WTC11 (cell line): ENCODE measurements around the gene FOXO3. TPM values are rescaled to one million over a fixed set of nuclear protein-coding genes. Genes with fewer than 3 reads are reported as not detected.

Experiments
- ATF1 ChIP-seq: sonication (generic); formaldehyde crosslinking; IDR thresholded peaks from 2 replicates; pipeline ENCODE4 v1.8.1; 2023; ENCODE audit warnings: mild to moderate bottlenecking, moderate library complexity, missing genetic modification reagents
- CBFB ChIP-seq: sonication (generic); formaldehyde crosslinking; IDR thresholded peaks from 2 replicates; pipeline ENCODE4 v1.8.1; 2022; ENCODE audit warnings: mild to moderate bottlenecking, low read depth, missing genetic modification reagents
- CREB1 ChIP-seq: sonication (generic); formaldehyde crosslinking; IDR thresholded peaks from 2 replicates; pipeline ENCODE4 v1.8.0; 2023; ENCODE audit warnings: mild to moderate bottlenecking, missing genetic modification reagents
- KAT7 ChIP-seq: sonication (generic); formaldehyde crosslinking; IDR thresholded peaks from 2 replicates; pipeline ENCODE4 v1.8.1; 2023; ENCODE audit warnings: missing genetic modification reagents, mild to moderate bottlenecking, borderline replicate concordance
- NR1H2 ChIP-seq: sonication (generic); formaldehyde crosslinking; IDR thresholded peaks from 2 replicates; pipeline ENCODE4 v1.9.0; 2021; ENCODE audit warnings: mild to moderate bottlenecking, moderate library complexity, missing genetic modification reagents
- RORB ChIP-seq: fragments of 250-450 bp; sonication (Bioruptor Pico); IDR thresholded peaks from 2 replicates; pipeline ENCODE4 v1.9.0; 2021; ENCODE audit warnings: mild to moderate bottlenecking
- SMAD3 ChIP-seq: sonication (generic); formaldehyde crosslinking; IDR thresholded peaks from 2 replicates; pipeline ENCODE4 v1.8.0; 2022; ENCODE audit warnings: missing genetic modification reagents, mild to moderate bottlenecking, borderline replicate concordance
- ZNF396 ChIP-seq: fragments of 250-450 bp; sonication (Bioruptor Pico); IDR thresholded peaks from 2 replicates; pipeline ENCODE4 v1.8.0; 2021; ENCODE audit warnings: mild to moderate bottlenecking, moderate library complexity, borderline replicate concordance
- total RNA-seq: library from RNA; stranded (reverse); gene quantifications from 3 replicates; pipeline ENCODE4 v1.2.3, GENCODE V29; 2021
- TF ChIP-seq, protein P1 (sequence below): sonication (generic); formaldehyde crosslinking; IDR thresholded peaks from 2 replicates; pipeline ENCODE4 v1.8.0; 2022; ENCODE audit warnings: missing genetic modification reagents
- TF ChIP-seq, protein P2 (sequence below): sonication (generic); formaldehyde crosslinking; IDR thresholded peaks from 2 replicates; pipeline ENCODE4 v1.8.0; 2023; ENCODE audit warnings: mild to moderate bottlenecking, missing genetic modification reagents
- TF ChIP-seq, protein P3 (sequence below): fragments of 250-450 bp; sonication (Bioruptor Pico); IDR thresholded peaks from 2 replicates; pipeline ENCODE4 v1.9.0; 2021; ENCODE audit warnings: mild to moderate bottlenecking
- TF ChIP-seq, protein P4 (sequence below): sonication (generic); formaldehyde crosslinking; IDR thresholded peaks from 2 replicates; pipeline ENCODE4 v1.8.0; 2023; ENCODE audit warnings: missing genetic modification reagents, mild to moderate bottlenecking, borderline replicate concordance

FOXO3 gene
- total RNA-seq, 1 experiment from 2014 or later: 15.6 TPM

DNA sequence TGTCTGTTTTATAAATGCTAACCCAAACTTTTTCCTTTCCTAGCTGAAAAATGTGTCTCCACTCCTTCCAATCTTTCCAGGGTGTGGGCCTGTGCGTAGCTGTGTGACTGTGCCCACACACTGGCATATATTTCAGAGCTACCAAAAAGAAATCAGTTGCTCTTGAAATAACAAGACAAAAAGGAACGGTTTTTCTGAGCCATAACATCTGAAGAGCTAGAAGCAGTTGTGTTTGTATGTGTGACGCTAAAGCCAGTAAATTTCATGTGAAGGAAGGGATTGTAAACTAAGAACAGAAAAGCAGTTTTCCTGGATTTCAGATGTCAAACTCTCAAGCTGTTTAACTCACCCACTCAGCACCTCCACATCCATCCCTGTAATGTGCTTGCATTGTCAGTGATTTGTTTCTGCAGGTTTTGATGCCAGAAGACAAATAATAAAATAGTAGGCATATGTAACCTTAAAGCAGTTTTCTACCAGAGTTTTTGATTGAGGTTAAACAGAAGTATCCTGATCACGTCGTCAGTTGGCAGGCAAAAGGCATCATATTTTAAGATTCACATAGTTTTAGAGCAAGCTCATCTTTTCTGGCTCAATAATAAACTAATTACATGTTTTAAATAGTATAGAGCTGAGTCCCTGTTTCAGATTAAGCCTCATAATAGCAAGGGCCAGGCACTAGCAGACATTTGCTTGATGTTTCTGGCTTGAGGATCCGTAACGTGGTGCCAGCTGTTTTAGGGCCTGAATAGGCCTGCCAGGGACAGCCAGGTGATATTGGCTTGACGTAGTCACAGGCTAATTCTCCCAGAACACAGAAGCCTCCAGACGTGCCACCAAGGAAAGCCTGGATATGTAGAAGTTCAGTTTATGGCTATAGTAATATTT, 90.9 kb downstream of the FOXO3 start (continued):
- TF ChIP-seq, protein P1, sequence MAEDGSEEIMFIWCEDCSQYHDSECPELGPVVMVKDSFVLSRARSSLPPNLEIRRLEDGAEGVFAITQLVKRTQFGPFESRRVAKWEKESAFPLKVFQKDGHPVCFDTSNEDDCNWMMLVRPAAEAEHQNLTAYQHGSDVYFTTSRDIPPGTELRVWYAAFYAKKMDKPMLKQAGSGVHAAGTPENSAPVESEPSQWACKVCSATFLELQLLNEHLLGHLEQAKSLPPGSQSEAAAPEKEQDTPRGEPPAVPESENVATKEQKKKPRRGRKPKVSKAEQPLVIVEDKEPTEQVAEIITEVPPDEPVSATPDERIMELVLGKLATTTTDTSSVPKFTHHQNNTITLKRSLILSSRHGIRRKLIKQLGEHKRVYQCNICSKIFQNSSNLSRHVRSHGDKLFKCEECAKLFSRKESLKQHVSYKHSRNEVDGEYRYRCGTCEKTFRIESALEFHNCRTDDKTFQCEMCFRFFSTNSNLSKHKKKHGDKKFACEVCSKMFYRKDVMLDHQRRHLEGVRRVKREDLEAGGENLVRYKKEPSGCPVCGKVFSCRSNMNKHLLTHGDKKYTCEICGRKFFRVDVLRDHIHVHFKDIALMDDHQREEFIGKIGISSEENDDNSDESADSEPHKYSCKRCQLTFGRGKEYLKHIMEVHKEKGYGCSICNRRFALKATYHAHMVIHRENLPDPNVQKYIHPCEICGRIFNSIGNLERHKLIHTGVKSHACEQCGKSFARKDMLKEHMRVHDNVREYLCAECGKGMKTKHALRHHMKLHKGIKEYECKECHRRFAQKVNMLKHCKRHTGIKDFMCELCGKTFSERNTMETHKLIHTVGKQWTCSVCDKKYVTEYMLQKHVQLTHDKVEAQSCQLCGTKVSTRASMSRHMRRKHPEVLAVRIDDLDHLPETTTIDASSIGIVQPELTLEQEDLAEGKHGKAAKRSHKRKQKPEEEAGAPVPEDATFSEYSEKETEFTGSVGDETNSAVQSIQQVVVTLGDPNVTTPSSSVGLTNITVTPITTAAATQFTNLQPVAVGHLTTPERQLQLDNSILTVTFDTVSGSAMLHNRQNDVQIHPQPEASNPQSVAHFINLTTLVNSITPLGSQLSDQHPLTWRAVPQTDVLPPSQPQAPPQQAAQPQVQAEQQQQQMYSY: no peak
- TF ChIP-seq, protein P2, sequence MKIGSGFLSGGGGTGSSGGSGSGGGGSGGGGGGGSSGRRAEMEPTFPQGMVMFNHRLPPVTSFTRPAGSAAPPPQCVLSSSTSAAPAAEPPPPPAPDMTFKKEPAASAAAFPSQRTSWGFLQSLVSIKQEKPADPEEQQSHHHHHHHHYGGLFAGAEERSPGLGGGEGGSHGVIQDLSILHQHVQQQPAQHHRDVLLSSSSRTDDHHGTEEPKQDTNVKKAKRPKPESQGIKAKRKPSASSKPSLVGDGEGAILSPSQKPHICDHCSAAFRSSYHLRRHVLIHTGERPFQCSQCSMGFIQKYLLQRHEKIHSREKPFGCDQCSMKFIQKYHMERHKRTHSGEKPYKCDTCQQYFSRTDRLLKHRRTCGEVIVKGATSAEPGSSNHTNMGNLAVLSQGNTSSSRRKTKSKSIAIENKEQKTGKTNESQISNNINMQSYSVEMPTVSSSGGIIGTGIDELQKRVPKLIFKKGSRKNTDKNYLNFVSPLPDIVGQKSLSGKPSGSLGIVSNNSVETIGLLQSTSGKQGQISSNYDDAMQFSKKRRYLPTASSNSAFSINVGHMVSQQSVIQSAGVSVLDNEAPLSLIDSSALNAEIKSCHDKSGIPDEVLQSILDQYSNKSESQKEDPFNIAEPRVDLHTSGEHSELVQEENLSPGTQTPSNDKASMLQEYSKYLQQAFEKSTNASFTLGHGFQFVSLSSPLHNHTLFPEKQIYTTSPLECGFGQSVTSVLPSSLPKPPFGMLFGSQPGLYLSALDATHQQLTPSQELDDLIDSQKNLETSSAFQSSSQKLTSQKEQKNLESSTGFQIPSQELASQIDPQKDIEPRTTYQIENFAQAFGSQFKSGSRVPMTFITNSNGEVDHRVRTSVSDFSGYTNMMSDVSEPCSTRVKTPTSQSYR (CRISPR knock-in tag): no peak
- TF ChIP-seq SMAD3 (CRISPR knock-in tag): no peak
- no peak for TF ChIP-seq CBFB (CRISPR knock-in tag)
- no peak for TF ChIP-seq ATF1 (CRISPR knock-in tag)
- TF ChIP-seq, protein P3, sequence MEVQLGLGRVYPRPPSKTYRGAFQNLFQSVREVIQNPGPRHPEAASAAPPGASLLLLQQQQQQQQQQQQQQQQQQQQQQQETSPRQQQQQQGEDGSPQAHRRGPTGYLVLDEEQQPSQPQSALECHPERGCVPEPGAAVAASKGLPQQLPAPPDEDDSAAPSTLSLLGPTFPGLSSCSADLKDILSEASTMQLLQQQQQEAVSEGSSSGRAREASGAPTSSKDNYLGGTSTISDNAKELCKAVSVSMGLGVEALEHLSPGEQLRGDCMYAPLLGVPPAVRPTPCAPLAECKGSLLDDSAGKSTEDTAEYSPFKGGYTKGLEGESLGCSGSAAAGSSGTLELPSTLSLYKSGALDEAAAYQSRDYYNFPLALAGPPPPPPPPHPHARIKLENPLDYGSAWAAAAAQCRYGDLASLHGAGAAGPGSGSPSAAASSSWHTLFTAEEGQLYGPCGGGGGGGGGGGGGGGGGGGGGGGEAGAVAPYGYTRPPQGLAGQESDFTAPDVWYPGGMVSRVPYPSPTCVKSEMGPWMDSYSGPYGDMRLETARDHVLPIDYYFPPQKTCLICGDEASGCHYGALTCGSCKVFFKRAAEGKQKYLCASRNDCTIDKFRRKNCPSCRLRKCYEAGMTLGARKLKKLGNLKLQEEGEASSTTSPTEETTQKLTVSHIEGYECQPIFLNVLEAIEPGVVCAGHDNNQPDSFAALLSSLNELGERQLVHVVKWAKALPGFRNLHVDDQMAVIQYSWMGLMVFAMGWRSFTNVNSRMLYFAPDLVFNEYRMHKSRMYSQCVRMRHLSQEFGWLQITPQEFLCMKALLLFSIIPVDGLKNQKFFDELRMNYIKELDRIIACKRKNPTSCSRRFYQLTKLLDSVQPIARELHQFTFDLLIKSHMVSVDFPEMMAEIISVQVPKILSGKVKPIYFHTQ (CRISPR knock-in tag): no peak
- TF ChIP-seq, protein P4, sequence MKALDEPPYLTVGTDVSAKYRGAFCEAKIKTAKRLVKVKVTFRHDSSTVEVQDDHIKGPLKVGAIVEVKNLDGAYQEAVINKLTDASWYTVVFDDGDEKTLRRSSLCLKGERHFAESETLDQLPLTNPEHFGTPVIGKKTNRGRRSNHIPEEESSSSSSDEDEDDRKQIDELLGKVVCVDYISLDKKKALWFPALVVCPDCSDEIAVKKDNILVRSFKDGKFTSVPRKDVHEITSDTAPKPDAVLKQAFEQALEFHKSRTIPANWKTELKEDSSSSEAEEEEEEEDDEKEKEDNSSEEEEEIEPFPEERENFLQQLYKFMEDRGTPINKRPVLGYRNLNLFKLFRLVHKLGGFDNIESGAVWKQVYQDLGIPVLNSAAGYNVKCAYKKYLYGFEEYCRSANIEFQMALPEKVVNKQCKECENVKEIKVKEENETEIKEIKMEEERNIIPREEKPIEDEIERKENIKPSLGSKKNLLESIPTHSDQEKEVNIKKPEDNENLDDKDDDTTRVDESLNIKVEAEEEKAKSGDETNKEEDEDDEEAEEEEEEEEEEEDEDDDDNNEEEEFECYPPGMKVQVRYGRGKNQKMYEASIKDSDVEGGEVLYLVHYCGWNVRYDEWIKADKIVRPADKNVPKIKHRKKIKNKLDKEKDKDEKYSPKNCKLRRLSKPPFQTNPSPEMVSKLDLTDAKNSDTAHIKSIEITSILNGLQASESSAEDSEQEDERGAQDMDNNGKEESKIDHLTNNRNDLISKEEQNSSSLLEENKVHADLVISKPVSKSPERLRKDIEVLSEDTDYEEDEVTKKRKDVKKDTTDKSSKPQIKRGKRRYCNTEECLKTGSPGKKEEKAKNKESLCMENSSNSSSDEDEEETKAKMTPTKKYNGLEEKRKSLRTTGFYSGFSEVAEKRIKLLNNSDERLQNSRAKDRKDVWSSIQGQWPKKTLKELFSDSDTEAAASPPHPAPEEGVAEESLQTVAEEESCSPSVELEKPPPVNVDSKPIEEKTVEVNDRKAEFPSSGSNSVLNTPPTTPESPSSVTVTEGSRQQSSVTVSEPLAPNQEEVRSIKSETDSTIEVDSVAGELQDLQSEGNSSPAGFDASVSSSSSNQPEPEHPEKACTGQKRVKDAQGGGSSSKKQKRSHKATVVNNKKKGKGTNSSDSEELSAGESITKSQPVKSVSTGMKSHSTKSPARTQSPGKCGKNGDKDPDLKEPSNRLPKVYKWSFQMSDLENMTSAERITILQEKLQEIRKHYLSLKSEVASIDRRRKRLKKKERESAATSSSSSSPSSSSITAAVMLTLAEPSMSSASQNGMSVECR (CRISPR knock-in tag): no peak
- TF ChIP-seq ZNF396 (CRISPR knock-in tag): no peak
- no peak for TF ChIP-seq KAT7 (CRISPR knock-in tag)
- TF ChIP-seq RORB (CRISPR knock-in tag): no peak
- no peak for TF ChIP-seq NR1H2
- no peak for TF ChIP-seq CREB1
